Hippocampal formation (tissue), 2 donors: ENCODE results near the gene ANGPTL7.
A peak's percentile ranks its signal among the peaks of the same experiment; 100 is the strongest.

ENCODE experiments used
- DNase-seq, 2 donors: peaks; one replicate each; lab custom pipeline; 2025; lab: John Stamatoyannopoulos, UW

Gene ANGPTL7

DNA sequence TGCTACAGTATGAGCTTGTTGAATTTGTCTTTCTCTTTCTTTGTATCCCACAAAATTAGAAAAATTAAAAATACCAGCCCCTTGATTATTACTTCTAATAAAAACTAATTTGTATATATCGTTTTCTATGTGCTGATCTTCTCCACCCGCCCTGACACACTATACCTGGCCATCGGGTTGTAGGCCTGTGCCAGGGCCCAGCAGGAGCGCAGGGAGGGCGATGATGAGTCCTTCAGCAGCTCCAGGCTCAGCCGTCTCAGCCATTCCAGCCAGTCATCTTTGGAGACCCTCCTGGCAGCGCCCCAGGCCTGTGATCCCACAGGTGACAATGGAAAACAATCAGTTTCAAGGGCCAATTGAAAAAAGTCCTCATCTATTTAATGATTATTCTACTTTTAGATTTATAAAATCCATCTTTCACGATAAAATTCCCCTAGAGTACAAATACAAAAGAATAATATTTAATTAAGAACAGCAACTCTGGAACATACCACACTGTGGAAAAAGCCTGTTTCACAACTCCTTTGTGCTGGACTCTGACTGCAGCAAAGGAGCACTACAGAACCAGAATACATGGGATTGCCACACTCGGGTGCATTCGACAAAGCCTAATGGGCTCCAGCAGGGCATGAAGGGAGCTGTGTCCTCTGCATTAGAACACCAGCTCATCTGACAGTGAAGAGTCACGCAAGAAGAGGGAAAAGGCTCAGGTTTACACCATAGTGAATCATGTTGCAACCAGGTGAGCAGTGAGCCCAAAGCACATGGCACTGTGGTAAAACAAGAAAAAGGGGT lies 15.4 kb downstream of the ANGPTL7 start:
- no peak for DNase-seq

DNA sequence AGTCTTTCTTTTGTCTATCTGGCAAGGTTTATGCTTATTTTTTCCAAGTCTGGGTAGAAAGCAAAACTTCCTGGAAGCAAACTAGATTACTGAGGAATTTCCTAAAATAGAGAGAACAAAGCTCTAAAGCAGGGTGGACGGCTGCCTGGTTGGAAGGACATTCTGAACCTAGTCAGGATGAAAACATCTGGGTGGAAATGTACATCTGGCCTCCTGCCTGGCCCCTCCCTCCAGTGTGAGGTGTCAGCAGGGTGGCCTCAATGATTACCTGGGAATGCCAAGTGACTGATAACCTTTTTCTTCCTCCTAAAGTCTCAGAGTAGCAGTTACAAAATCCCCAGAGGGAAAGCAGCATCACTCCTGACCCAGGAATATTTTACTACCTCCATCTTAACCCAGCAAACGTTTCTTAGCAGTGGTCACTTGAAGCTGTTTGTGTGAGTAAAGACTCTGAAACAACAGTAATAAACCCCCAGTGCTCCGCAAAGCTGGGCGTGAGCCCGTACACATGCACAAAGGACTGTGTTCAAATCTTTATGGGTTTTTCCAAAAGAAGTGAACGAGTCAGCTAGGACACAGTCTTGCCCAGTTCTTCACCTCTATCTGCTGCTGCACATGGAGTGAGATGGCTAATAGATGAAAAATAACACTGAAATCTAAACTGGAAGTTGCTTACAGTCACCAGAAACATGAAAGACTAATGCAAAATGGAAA lies 18.9 kb downstream of the ANGPTL7 start:
- DNase-seq: no peak

DNA sequence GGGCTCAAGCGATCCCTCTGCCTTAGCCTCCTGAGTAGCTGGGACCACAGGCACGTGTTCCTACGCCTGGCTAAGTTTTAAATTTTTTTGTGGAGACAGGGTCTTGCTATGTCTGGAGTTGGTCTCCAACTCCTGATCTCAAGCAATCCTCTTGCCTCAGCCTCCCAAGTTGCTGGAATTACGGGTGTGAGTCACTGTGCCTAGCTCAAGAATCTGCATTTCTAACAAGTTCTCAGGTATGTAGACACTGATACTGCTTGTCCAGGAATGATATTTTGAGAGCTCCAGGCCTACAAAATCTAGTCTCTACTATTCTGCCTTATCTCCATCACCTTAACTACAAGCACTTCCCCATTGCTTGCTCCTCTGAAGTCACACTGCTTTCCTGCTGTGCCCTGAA lies 22.3 kb downstream of the ANGPTL7 start:
- DNase-seq: no peak

DNA sequence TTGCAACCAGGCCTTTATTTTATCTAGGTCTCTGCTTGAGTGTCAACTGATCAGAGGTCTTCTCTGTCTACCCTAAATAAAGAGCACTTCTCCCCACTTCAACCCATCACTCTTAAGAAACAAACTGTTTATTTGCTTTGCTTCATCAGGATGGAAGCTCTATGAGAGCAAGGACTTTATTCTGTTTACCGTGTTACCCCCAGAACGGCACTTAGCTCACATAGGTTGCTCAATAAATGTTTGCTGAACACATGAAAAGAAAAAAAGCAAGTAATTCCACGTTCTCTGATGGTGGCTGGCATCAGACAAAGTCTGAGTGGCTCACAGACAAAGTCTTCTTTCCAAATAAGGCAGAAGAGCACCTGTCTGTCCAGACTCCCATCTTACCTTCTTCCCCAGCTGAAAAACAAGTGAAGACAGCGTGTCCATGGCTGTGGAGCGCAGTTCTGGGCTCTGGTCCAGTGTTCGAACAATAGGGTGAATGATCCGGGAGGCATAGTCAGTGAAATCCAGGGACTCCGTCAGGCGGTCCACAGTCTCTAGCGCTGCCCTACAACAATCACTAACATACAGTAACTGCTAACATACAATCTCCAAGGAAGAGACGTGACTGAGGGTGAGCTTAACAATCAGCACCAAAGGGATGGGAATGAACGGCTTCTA lies 22.9 kb downstream of the ANGPTL7 start:
- peak; percentile 58 to 65 for DNase-seq

DNA sequence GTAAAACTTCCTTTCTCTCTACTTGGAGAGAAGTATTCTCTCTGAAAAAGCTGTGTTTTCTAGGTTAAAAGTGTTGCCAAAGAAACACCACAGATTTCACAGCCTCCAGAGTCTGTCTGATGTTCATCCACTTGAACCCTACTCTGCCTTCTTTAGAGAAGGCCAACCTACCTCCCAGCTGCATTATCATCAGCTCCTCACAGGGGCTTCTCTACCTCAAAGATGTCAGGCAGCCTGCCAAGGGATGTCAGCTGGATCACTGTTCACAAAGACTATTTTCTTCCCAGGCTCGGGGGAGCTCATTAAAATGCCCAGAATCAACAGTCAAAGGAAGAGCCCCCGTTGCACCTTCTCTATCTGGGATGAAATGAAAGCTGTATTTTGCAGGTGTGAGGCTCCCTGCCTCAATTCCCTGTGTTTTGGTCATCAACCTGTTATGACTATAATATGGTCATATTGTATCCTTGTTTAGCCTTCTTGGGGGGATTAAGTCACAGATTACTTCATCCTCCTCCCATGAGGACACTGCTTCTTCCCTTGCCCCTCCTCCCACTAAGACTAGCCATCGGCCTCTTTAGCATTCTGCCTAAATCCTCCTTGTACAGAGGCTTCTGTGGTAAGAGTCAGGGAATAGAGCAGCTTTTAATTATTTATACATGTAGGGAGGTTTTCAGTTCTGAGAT lies 25.7 kb downstream of the ANGPTL7 start:
- DNase-seq: no peak

DNA sequence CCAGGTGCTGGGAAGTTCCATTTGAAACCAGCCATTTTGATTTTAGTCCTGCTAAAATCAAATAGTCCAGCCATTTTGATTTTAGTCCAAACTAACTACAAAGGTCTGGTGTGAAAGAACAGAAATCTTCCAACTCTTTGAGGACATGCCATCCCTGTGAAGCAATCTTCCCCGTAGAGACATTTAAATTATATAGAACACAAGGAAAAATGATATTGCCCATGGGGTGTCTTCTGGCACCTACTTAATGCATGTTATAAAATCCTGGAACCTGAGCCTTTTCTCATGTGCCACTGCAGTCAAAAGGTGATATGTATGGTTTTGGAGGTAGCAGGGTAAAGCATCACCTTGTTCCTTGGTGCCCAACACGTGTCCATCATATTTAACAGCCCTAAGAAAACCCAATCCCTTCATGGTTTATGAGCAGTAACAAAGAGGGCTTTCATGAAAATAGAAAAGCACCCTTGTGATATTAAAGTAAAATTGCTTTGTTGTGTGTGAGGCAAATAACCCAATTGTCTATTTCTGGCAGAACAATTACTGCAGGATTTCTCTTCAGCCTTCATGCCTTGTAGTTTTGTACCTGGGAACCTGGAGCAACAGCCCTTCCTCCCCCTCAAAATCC lies 26.3 kb downstream of the ANGPTL7 start:
- DNase-seq: no peak

DNA sequence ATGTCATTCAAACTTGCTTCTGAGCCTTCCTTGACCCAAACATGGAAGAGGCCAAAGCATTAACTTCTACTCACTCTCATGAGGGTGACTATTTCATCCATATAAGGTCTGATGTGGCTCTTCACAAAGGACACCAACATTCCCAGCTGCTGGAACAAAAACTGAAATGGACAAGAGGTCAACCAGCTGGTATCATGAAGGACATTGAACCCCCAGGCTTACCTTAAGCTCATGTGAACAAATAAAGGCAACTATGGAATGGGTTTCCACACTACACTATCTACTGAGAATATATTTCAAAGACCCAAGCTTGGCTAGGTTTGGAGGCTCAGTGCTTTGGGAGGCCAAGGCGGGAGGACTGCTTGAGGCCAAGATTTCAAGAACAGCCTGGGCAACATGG lies 26.9 kb downstream of the ANGPTL7 start:
- no peak for DNase-seq

DNA sequence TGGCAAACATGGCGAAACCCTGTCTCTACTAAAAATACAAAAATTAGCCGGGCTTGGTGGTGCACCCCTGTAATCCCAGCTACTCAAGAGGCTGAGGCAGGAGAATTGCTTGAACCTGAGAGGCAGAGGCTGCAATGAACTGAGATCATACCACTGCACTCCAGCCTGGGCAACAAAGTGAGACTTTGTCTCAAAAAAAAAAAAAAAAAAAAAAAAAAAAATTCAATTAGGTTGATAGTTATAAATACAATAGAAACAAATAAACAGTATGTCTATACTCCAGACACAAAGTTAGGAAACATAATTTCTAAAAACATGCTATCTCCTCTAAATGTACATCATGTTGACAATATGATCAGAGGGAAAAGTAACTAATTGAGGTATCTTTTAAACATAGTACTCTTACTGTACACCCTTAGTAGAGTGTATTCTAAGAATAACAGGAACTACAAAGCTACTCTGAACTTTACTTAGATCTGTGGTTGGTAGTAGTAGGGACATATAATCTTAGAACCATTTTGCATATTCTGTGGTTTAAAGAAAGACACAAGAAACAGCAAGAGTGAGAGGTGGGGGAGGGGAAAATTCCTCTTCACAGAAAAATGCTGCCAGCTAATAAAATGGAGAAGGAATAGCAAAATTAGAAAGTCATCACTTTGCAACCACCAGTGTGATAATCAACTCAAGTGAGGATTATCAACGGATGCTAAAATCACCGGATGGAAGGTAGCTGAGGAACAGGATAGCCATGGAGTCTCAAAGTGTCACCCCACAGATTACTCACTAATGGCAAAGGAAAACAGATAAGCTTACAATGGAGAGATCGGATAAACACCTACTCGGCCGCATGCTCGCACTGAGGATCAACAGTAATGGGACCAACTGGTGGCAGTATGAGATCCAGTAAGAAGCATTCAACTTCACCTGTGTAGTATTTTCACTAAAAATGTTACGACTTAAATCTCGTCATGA lies 38.2 kb downstream of the ANGPTL7 start:
- no peak for DNase-seq

DNA sequence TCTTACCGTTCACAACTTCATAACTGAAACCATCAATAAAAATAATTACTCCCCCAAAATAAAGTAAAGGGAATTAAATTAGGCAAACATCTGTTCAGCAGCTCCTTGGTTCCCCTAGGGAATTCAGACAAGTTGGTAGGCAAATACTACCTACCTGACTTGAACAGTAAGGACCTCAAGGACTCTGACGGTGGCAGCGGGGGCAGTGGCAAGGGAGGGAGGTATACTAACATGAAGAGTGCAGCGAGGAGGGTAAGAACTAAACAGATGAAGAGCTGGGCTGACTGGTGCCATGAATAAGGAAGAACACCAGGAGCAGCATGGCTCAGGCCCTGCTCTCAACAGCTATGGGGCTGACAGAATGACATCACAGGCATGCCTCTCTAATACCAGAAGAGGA lies 40.0 kb downstream of the ANGPTL7 start:
- DNase-seq: no peak

DNA sequence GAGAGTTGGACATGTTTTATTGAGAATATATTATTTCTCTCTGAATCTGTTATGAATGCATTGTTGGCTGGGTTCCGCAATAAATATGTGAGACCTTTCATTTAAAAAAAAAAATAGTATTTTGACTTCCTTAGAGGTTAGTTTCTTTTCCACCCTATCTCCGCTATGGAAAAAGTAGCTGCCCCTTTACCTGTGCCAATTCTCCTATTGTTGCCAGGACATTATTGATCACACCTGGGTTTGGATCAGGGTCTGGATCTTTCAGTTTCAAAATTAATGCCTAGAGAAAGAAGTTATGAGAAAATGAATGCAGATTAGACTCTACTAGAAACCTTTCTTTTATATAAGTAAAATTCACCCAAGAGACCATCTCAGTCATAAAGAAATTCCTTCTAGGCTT lies 44.1 kb downstream of the ANGPTL7 start:
- no peak for DNase-seq

DNA sequence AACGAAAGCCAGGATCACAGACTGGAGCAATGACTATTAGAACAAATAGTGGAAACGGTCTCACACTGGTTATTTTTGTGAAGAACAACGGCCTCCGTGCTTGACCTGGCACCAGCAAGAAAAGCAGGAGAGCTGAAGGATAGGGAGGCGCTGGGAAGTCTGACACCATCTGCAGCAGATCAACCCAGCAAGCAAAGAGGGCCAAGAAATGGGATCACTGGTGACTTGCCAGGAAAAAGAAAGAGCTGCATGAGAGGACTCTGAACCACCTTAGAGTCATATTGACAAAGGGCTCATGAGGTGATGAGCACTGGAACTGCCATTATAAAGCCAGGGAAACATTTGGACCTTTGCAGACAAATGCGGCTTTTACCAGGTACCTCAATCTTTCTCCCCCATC lies 48.2 kb downstream of the ANGPTL7 start:
- DNase-seq: no peak

DNA sequence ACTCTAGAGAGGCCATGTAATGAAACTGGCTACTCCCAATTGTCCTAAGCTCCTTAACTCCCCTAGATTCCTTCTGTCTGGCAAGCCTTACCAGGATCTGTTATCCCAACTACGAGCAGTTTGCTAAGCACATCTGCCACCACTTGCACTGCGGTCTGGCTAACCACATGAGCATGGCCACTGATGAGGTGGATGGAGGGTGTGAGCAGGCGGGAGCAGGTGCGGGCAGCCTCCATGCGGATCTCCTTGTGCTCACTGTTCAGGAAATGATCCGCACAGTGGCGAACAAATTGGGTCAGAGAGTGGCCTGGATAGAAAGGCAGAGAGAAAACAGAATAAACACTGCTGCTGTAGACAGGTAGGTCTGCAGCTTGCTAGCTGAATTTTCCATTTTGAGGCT lies 49.2 kb downstream of the ANGPTL7 start:
- no peak for DNase-seq

DNA sequence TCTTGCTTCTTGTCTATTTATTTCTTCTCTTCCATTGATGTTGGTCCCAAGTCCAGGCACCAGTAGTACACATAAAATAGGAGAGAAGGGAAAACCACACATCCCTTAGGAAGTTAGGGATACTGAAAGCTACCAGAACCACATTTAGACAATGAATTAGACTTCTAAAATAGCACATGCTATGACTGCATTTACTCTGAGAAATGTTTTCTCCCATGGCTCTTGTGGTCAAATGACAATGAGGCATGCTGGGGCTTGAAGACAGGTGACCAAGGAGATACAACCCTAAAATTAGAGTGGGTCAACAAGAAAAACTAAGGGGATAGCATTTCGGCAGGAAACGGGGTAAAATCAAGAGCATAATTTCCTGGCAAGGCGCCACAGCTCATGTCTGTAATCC lies 56.1 kb downstream of the ANGPTL7 start:
- DNase-seq: no peak
